LNCaP clone FGC (cell line): Measurements from ENCODE around the gene OVOL2.
A peak's percentile ranks its signal among the peaks of the same experiment; 100 is the strongest.
"Not testable (repeated sequence)": the region's sequence is repeated elsewhere in the genome, so short reads cannot be mapped to it uniquely, and the experiment has no call there.

Experiments used
- DNase-seq: peaks from one replicate; pipeline ENCODE4 v3.0.0-alpha.2; 2011; ENCODE audit warnings: low read depth
- H3K4me3 ChIP-seq: 2 replicates; pipeline ENCODE4 v1.5.1; 2011; ENCODE audit warnings: mild to moderate bottlenecking, low read depth, low read length, control low read depth
- CTCF ChIP-seq: IDR thresholded peaks from 2 replicates; pipeline ENCODE4 v1.5.1; 2012; ENCODE audit warnings: mild to moderate bottlenecking; ENCODE audit not compliant: control insufficient read depth, insufficient read depth; ENCODE audit errors: extremely low read depth

OVOL2 gene

GRCh38 chr20:18057101-18057993 is at the start of gene OVOL2:
Gene OVOL2, minus strand, starts transcription at chr20:18057916. Its CDS starts 282 bp downstream, at chr20:18057634.
- DNase-seq: peak; percentile 85
- H3K4me3 ChIP-seq: peak within 1 kb of the TSS; percentile 90
- TF ChIP-seq CTCF: no peak

GRCh38 chr20:18103497-18103896 is 45.8 kb upstream of the OVOL2 start:
- DNase-seq: no peak
- no peak for TF ChIP-seq CTCF

GRCh38 chr20:18101125-18101810 is 43.6 kb upstream of the OVOL2 start:
- no peak for TF ChIP-seq CTCF
- no peak overlapping the region for H3K4me3 ChIP-seq
- no peak for DNase-seq

More at GRCh38 chr20:18103497-18103896, 45.8 kb upstream of the OVOL2 start:
- H3K4me3 ChIP-seq: no peak overlapping the region

GRCh38 chr20:18100569-18100968 is 42.9 kb upstream of the OVOL2 start:
- H3K4me3 ChIP-seq, DNase-seq: not testable (repeated sequence)

- TF ChIP-seq CTCF: no peak
- DNase-seq: no peak
- no peak overlapping the region for H3K4me3 ChIP-seq
These were observed 36.5 kb upstream of the OVOL2 start for GRCh38 chr20:18094191-18094590.

- H3K4me3 ChIP-seq: no peak overlapping the region
- TF ChIP-seq CTCF: no peak
- no peak for DNase-seq
These were observed 35.7 kb upstream of the OVOL2 start for GRCh38 chr20:18093388-18093787.

- no peak overlapping the region for H3K4me3 ChIP-seq
- no peak for DNase-seq
- TF ChIP-seq CTCF: no peak
These were observed 35.2 kb upstream of the OVOL2 start for GRCh38 chr20:18092890-18093289.
